Fibroblast of skin of left biceps (primary cell): ENCODE measurements around the gene SCAMP2.

Experiments
- DNase-seq, 2 experiments: peaks; one replicate each; pipeline ENCODE4 v3.0.0-alpha.2; 2013; ENCODE audit warnings: low read depth in 2 of 2

Gene SCAMP2

DNA sequence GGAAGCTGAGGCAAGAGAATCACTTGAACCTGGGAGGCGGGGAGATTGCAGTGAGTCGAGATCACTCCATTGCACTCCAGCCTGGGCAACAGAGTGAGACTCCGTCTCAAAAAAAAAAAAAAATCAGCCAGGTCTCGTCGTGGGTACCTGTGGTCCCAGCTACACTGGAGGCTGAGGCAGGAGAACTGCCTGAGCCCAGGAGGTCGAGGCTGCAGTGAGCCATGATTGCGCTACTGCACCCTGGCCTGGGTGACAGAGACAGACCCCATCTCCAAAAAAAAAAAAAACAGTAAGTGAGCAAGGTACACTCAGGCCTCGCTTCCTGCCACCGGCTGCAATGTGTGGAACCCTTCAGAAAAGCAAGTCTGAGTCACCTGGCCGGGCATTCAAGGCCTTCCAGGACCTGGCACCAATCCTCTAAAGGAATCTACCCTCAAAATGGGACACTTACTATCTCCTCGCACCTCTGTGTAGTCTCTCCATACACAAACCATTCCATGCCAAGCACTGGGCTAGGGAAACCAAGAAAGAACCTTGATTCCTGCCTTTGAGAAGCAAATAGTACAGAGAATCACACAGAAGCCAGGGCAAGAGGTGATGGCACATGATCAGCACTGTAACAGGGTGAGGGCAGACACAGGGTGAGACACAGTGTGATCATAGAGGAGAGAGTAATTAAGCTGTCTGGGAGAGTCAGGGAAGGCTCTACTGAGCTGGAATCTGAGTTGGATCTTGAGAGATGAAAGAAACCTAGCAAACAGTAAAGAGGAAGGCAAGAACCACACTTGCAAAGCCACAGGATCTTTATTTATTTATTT, 9.7 kb downstream of the SCAMP2 start:
- DNase-seq = no peak

DNA sequence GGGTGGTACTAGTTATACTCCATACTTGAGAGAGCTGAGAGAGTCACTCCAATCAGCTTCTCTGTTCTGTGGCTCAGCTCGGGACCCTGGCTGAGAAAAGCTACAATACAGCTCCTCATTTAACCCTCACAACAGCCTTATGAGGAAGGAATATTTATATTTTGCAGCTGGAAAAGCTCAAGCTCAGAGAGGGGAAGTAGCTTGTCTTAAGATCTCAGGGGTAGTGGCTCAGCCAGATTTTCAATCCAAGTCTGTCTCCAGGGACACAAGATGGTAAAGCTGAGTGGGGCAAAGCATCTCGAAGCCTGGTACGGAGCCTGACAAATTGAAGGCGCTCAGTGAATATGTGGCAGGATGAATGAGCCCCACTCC, 14.8 kb downstream of the SCAMP2 start:
- no peak for DNase-seq

DNA sequence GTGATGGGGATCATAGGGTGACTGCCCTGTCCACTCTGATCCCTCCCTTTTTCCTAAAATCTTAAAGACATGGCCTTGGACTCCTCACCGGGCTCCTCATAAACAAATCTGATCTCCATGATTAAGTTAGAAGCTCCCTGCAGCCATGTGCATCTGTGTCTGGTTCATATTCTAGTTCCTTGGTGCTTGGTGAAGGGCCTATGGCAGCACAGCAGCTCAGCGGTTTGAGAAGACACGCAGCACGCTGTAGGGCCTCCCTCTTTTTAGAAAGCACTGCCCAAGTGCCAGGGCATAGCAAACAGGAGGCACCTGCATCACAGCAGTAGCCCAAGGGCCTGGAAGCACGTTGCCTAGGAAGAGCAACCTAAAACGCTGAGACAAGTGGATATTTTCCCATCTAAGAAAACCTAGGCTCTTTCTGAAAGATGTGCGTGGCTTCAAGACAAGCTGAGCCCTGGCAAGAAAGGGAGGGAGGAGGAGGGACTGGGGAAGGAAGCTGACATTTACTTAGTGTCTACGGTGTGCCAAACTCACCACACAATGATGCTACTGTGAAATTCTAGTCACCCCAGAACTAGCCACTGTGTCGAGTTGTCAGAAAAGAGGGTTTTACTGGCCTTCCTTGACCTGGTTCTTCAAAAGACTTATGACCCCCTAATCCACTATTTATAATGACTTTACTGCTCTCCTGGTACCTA, 15.3 kb downstream of the SCAMP2 start:
- no peak for DNase-seq

GRCh38 chr15:74857082-74857655, 16.0 kb downstream of the SCAMP2 start:
- DNase-seq = no peak

- DNase-seq = no peak
Observed at GRCh38 chr15:74856537-74856936, 16.6 kb downstream of the SCAMP2 start.

DNA sequence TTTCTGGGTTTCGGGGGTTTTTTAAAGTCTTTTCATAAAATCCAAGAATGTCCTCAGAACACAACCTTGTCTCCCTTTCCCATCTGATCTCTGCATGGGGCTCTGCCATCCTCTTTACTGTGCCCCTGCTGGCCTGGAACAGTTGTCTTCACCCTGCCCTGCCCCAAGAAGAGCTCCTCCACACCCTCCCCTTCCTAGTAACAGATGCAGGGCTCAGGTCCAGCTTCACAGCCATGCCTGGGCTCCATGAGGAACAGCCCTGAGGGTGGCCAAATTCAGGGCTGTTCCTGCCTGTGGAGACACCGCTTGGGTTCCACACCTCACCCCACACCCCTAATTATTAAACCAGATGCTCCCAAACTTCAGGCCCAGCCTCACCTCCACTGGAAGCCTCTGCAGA, 17.3 kb downstream of the SCAMP2 start:
- no peak for DNase-seq

GRCh38 chr15:74854453-74855022, 18.6 kb downstream of the SCAMP2 start:
- DNase-seq = no peak

DNA sequence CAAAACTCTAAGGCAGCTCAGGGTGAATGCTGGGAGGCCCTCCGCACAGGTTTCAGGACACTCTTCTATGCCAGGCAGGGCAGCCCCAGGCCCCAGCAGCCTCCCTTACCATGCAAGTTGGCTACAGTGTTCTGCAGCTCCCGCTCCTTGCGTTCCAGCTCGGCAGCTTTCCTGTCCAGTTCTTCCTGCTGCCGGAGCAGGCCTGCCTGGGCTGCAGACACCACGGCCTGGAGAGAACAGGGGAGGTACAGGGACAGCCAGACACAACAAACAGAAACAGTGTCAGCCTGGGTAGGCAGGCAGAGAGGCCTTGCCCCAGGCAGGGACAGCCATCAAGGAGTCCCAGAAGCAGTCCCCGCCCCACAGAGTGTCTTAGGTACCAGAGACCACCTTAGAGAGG, 21.2 kb downstream of the SCAMP2 start:
- DNase-seq = no peak

DNA sequence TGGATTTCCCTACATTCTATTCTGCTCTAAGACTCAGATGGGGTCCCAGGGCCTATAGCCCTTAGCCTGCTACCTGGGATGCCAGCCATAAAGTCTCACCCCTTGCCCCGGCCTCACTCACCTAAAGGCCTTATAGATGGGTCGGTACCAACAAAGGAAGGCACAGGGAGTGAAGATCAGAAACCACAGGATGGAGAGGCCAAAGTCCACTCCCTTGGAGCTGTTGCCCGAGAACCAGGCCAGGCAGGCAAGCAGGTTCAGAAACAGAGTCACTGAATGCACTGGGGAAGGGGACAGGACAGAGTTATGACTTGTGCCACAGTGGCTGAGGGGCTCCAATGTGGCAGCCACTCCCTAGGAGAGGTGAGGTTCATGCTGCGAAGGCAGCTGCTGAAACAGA, 22.8 kb downstream of the SCAMP2 start:
- DNase-seq = no peak

GRCh38 chr15:74847432-74847831, 25.7 kb downstream of the SCAMP2 start:
- DNase-seq = no peak

DNA sequence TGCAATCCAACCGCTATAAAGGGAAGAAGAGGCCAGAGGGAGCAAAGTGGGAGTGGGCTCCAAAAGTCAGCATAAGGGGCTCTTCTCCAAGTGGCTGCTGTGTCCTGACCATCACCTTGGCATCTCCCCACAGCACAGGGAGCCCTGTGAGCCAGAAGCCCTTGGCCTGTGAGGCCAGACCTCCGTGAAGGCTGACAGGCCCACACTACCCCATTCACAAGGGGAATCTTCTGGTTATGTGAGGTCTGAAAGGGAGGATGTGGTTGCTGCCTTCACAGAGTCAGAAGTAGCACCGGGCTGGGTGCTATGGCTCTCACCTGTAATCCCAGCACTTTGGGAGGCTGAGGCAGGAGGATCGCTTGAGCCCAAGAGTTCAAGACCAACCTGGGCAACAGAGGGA, 27.6 kb downstream of the SCAMP2 start:
- no peak for DNase-seq

- no peak for DNase-seq
Observed at GRCh38 chr15:74845208-74845568, 28.0 kb downstream of the SCAMP2 start.

DNA sequence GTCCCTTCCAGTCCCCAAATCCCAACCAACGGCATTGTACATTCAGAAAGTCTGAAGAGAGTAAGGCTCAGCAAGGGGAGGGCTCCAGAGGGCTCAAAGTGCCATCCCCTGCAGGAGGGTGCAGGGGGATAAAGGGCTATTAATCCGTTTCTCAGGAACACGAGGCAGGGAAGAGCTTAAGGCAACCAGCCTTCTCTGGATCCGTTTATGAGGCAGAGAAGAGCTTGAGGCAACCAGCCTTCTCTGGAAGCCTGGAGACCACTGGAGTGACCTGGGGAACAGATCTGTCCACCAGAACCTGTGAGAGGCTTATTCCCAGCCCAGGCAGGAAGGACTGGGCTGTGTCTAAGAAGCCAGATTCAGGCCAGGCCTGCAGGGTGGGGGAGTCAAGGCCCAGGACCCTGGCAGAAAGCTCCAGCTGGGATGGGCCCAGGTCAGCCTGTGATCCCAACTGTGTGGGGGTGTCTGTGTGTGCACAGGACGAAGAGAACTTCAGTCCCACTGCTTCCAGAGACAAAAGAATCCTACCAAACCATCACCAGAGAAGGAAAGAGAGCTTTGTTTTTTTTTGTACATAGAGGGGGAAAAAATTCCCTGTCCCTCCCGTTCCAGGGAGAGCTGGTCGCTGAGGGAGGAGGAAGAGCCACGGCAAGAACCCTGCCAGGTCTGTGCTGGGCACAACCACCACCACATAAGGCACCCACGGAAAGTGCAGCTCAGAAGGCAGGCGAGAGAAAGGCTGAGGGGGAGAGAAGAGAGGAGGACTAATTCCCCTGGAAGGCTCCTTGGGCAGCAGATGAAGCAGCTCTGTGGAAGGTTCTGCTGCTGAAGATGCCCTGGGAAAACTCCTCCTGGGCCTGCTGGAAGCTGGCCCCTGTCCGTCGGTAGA, 28.6 kb downstream of the SCAMP2 start:
- DNase-seq = no peak

- DNase-seq = no peak
Observed at GRCh38 chr15:74843891-74844299, 29.3 kb downstream of the SCAMP2 start.

- no peak for DNase-seq
Observed at GRCh38 chr15:74843445-74843828, 29.7 kb downstream of the SCAMP2 start.

GRCh38 chr15:74842581-74843444, 30.4 kb downstream of the SCAMP2 start, which contains the start of gene ULK3:
Gene ULK3 (minus strand): TSS chr15:74843156. CDS start chr15:74843105, 51 bp downstream.
- DNase-seq = peak; percentile 56 to 60

- DNase-seq = no peak
Observed at GRCh38 chr15:74841891-74842373, 31.2 kb downstream of the SCAMP2 start.

DNA sequence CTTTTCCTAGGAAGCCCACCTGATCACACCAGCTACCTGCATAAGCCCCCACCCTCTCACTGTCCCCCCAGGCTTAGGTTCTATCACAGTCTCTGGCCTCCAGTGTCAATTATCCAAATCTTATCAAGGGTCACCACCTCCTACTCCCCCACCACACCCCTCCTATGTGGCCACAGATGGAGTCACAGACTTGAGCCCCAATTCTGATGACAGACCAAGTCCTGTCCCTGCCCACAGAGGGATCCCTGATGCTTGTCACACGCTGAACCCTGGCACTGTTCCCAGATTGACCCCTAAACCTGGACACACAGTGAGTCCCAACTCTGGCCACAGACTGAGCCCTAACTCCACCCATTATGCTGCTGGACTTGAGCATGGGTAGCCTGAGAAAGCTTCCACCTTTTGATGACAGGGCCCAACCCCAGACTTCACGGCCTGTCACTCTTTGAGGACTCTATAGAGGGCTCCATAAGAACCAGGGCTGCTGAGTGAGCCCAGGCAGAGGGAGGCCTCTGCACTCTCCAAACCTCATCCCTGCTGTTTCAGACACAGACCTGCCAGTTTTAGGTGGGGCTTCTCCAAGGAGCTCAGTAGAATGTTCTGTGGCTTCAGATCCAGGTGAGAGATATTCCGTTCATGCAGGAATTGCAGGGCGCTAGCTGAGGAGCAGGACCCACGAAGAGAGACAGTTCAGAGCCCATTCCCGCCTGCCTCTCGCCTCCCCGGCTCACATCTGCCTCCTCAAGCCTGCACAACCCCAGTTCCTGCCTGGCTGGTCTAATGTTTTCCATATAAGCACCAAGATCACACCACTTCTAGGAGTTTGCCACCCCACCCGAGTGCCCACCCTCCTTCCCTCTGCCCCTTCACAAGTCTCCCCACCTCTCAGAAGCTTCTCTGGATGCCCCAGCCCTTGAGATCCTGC, 32.1 kb downstream of the SCAMP2 start:
- DNase-seq = no peak
